ENCODE results near the gene PAPSS2.

The PAPSS2 gene

DNA sequence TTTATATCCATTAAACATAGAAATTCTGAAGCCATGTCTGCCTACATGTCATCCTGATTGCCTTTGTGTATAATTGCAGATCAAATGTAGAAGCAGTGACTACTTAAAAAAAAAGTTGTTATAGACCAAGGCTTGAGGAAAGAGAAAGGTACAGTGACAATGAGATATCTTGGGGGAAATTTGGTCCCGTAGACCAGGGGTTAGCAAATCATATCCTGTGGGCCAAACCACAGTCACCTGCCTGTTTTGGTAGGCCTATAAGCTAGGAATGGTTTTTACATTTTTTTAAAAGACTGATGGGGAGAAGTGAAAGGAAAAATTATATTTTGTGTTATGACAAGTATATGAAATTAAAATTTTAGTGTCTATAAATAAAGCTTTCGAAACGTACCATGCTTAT is 12.9 kb downstream of the PAPSS2 start:
- no peak for DNase-seq

- DNase-seq, result no peak
These were observed 15.3 kb downstream of the PAPSS2 start for GRCh38 chr10:87674943-87675342.

DNA sequence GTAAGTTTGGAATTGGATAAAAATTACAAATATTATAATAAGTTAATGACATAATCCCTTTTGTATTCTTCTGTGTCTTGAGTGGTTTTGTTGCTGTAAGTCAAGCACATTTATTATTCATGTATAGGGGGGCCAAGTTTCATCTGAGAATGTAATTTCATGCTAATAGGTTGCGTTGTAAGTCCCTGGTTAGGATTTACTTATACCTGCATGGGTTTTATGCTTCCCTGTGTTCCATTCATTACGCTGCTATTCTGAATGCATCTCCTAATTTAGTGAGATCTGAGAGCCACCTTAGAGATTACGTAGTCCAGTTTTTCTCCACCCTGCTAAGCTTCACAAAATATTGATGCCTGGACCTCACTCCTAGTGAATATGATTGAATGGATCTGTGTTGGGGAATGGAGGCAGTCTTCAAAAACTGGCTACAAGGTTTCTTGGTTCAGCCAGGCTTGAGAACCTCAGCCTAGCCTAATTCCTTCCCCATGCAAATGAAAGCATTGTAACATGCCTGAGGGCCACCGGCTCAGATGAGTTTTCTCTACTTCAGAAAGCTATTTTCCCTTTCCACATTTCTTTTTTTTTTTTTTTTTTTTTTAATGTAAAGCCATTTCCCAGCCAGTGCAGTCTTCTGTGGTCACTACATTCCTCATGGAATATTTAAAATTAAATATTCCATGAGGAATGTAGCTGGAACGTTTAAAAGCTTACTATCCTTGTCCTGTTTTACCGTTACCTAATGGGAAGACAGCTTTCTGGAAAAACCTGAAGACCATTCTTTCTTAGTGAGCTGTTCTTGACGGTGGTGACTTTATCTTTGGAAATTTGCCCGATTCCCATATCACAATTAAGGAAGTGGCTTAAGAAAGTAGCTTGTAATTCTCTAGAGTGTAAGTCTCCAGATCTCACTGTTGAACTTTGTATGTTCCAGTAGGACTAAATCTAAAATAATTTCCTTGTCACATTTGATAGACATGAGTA is 16.0 kb downstream of the PAPSS2 start:
- no peak for DNase-seq

- no peak for DNase-seq
These were observed 17.9 kb downstream of the PAPSS2 start for GRCh38 chr10:87677595-87677994.

GRCh38 chr10:87678302-87678701 is 18.6 kb downstream of the PAPSS2 start:
- DNase-seq, result no peak

- no peak for DNase-seq
These were observed 23.7 kb downstream of the PAPSS2 start for GRCh38 chr10:87683356-87683755.

GRCh38 chr10:87684001-87684638 is 24.4 kb downstream of the PAPSS2 start:
- no peak for DNase-seq

- DNase-seq, result no peak
These were observed 26.3 kb downstream of the PAPSS2 start for GRCh38 chr10:87685832-87686574.

DNA sequence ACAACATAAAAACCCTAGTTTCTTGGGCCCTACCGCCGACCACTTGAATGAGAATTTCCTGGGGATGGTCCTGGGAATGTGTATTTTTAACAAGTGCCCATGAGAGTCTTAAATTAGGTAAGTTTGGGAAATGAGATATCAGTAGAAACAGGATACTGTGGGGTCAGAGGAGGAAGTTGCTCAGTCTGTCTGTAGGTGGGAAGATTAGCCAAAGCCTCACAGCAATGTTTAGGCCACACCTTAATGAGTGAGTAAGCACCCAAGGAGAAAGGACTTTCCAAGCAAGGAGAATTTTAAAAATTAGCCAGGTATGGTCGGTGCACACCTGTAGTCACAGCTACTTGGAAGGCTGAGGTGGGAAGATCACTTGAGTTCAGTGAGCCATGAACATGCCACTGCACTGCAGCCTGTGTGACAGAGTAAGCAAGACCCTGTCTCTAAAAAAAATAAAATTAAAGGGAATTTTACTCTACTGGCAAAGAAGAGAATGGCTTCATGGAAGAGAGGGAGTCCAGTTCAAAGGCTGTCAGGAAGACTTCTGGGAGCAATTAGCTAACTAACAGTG is 31.9 kb downstream of the PAPSS2 start:
- DNase-seq, result no peak

GRCh38 chr10:87692956-87693484 is 33.3 kb downstream of the PAPSS2 start:
- DNase-seq, result no peak

DNA sequence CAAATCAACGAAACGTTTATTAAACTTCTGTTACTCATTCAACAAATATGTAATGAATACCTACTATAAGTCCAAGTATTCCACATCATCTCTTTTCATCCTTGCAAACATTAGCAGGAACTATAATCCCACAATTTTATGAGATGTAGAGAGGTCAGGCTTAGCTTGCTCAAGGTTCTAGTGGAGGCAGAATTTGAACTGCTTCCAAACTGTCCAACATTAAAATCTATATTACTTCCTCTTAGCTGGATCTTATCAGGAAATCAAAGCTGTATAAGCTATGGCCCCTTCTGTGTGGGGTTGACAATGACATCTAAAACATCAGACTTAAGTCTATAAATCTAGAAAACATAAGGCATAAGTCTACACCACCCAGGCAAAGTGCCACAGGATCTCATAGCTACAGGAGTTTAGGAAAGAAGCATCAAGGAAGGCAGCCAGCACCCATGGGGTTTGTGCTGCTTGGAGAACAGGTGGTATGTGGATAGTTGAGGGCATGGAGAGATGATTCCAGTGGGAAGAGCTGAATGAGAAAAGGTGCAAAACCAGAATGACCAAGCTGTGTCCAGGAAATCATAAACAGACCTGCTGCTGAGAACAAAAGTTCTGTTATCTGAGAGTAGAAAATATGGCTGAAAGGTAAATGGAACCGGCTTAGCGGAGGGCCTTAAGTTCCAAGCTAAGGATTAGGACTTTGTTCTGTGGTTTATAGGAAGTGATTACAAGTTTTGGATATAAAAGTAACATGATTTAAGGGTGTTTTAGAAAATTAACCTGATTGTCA is 34.5 kb downstream of the PAPSS2 start:
- DNase-seq, result no peak

DNA sequence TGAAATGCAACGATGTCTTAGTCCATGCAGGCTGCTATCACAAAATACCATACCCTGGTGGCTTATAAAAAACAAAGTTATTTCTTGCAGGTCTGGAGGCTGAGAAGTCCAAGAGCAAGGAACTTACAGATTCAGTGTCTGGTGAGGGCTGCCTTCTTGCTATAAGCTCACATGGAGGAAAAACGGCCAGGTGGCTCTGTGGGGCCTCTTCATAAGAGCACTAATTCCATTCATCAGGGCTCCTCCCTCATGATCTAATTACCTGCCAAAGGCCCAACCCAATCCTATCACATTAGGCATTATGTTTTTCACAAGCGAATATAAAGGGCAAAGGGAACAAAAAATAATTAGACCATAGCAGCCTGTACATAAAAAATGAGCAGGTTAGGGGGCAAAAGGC is 35.4 kb downstream of the PAPSS2 start:
- no peak for DNase-seq

GRCh38 chr10:87696922-87697745 is 37.5 kb downstream of the PAPSS2 start:
- DNase-seq, result no peak

DNA sequence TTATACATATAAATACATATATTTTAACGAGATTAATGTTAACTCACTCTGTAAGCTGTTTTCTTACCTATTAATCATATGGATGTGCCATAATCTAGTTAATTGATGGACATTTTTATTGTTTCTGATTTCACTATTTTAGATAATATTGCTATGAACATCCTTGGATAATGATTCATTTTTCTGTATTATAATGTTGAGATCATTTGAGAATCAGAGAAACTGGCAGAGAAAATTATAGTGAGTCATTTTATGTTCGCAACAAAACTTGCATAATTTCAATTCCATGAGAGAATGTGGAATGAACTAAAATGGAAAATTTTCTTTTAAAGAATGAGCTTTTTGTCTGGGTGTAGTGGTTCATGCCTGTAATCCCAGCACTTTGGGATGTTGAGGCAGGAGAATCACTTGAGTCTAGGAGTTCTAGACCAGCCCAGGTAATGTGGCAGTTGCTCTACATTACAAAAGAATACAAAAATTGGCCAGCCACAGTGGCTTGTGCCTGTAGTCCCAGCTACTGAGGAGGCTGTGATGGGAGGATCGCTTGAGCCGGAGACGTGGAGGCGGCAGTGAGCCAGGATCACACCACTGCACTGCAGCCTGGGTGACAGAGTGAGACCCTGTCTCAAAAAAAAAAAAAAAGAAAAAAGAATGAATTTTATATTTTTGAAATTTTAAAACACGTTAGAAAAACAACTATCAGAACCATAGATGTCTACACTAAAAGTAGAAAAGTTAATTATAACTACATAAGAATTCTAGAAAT is 40.5 kb downstream of the PAPSS2 start:
- no peak for DNase-seq

GRCh38 chr10:87702260-87702972 is 42.7 kb downstream of the PAPSS2 start:
- DNase-seq, result no peak

- no peak for DNase-seq
These were observed 43.3 kb downstream of the PAPSS2 start for GRCh38 chr10:87702973-87703294.

GRCh38 chr10:87703771-87704170 is 44.1 kb downstream of the PAPSS2 start:
- DNase-seq, result no peak

DNA sequence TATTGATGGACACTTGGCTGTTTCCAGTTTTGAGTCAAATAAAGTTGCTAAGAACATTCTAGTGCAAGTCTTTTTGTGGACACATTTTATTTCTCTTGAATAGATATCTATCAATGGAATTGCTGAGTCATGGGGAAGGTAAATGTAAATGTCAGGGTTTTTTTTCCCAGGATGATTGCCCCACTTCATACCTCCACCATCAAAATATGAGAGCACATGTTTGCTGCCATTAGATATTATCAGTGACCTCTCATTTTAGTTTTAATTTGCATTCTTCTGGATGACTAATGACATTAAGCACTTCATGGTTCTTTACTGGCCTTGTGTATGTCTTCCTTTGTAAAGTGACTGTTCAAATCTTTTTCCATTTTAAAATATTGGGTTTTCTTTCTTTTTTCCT is 45.7 kb downstream of the PAPSS2 start:
- no peak for DNase-seq

- DNase-seq, result no peak
These were observed 47.1 kb downstream of the PAPSS2 start for GRCh38 chr10:87706731-87707130.

- no peak for DNase-seq
These were observed 47.6 kb downstream of the PAPSS2 start for GRCh38 chr10:87707254-87707653.
